Fibroblast of villous mesenchyme (primary cell): Measurements from ENCODE around the gene CDH13. TPM values are rescaled to one million over a fixed set of nuclear protein-coding genes. Genes with fewer than 3 reads are reported as not detected.

Experiments used
- DNase-seq: peaks from one replicate; pipeline ENCODE4 v3.0.0-alpha.2; 2010; ENCODE audit warnings: low read depth
- H3K4me3 ChIP-seq: 2 replicates; pipeline ENCODE4 v1.5.1; 2011; ENCODE audit warnings: low read depth, mild to moderate bottlenecking, low read length
- CTCF ChIP-seq: IDR thresholded peaks from 2 replicates; pipeline ENCODE4 v1.5.1; 2012; ENCODE audit warnings: low read depth, mild to moderate bottlenecking, low read length; ENCODE audit not compliant: insufficient read depth
- total RNA-seq: library from RNA; depleted of rRNA; stranded (reverse); fragments of >200 nt; gene quantifications from 2 replicates; pipeline ENCODE4 v1.2.3, GENCODE V29; 2012

The CDH13 gene
- total RNA-seq, 1 donor = 47.5 TPM

DNA sequence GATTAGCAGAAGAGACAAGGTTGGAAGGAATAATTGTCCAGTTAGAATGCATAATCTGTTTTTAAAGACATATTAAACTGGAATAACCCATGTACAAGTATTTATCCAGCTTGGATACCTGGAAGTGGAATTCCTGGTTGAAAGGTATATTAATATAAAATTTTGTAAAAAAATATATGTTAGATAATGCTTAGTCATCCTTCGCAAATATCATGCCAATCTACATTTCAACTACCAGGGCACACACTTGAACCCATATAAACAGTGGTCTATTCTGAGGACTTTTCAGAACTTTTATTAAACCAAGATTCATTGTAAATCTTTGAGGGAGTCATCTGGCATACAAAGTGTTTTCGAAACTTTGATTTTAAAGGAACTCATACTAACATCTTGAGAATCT lies 911.9 kb downstream of the CDH13 start:
- TF ChIP-seq CTCF = no peak
- DNase-seq = no peak
- H3K4me3 ChIP-seq = no peak overlapping the region

DNA sequence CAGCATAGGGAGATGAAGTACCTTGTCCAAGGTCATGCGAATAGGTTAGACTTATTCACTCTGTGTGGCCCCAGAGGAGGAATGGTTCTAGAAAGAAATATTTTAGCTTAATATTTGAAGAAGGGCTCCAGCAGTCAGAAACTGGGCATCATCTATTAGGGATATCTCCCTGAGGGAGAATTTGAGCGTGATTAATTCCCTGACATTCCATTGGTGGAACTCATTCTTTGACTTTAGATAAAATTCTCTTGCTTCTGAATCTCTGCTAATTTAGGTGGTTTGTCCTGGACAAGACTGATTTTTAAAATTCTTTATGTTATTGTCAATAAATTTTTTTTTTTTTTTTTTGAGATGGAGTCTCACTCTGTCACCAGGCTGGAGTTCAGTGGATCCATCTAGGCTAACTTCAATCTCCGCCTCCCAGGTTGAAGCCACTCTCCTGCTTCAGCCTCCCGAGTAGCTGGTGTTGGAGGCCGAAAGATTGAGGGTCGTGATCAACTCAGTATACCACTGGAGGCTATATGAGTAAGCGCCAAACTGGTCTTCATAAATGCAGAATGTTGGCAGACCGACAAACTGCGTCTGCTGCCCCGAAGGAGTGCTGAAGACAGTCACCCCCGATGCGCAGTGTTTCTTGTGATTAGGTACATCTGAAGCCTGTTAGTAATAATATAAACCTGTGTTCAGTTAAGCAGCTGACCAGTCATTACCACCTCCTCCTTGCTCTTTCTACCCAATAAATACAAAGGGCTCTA lies 913.1 kb downstream of the CDH13 start:
- TF ChIP-seq CTCF = no peak
- no peak overlapping the region for H3K4me3 ChIP-seq
- DNase-seq = no peak

DNA sequence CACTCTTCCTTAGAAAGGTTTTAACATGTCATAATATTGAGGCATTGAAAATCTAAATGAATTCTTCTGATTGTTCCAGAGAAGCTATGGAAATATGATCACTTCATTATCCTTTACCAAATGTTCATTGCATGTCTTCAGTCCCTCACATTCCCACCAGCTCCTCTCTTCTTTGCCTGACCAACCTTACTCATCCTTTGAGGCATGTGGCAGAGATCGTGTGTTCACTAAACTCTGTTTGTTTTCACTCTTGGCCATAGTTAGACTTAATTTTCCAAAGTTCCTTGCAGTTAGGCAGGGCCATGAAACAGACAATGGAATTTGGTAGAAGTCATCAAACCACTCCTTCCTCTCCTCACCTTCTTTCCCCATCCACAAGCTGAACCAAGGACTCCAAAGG lies 914.5 kb downstream of the CDH13 start:
- no peak for DNase-seq
- TF ChIP-seq CTCF = no peak
- H3K4me3 ChIP-seq = no peak overlapping the region

DNA sequence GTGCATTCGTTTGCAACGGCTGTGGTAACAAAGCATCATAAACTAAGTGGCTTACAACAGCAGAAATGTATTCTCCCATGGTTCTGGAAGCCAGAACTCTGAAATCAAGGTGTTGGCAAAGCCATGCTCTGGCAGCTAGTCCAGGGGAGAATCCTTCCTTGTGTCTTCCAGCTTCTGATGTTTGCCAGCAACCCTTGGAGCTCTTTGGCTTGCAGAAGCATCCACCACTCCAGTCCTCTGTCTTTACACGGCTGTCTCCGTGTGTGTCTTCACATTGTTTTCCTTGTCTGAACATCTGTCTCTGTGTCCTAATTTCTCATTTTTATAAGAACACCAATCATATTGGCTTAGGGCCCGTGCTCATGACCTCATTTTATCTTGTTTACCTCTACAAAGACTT lies 915.7 kb downstream of the CDH13 start:
- H3K4me3 ChIP-seq = no peak overlapping the region
- DNase-seq = peak; percentile 38
- TF ChIP-seq CTCF = no peak

DNA sequence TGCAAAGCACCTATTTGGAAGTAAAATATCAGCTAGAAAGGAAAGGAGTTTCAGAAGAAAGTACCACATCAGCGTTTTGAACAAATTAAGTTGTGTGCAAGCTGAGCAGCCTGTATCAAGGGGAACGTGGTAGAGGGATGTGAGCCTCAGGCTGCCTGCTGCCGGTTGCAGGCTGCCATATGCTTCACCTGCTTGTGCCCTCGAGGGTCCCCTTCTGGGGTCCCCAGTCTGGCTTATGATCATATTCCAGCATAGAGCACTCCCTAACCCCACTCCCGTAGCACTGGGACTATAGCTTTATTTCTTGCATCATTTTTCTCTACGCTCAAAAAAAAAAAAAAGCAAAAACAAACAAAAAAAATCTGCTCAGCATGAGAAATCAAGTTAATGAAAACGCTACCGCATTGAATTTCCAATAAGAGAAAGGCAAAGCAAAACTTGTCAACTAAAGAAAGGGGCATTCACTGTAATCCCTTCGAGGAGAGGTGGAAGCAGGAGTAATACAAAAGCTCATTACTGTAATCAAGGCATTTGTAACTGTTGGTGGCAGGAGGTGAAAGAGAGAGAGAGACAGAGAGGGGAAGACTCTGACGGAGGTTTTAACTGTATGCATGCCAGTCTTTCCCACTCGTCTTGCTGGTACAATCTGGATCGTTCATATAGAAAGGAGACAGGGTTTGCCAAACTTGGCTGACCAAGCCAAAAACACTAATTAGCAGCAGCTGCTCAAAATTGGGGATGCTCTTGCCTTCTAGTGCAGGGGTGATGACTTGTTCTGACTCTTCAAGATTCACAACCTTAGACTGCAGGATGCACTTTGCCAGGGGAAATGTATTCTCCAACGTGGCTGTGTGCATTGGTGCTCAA lies 922.8 kb downstream of the CDH13 start:
- TF ChIP-seq CTCF = no peak
- DNase-seq = no peak
- H3K4me3 ChIP-seq = no peak overlapping the region

GRCh38 chr16:83550183-83550569 lies 923.4 kb downstream of the CDH13 start:
- no peak for TF ChIP-seq CTCF
- DNase-seq = no peak
- no peak overlapping the region for H3K4me3 ChIP-seq
